ENCODE data around the gene MACROD1. TPM values are rescaled to one million over a fixed set of nuclear protein-coding genes. Genes with fewer than 3 reads are reported as not detected.

Gene MACROD1
- total and polyA plus RNA-seq, 7 donors = 14.2 to 33.9 (median 23.3) TPM

GRCh38 chr11:64204464-64204989, 38.6 kb upstream of the MACROD1 start:
- Histone ChIP-seq H3K9me3 (no peaks in the 10 kb centered on the region), H3K4me3 (no peak overlapping the region), H3K36me3 (peaks cover 29 to 60% (median 39%) of the 10 kb centered on the region in 4 donors), H3K4me1 (peaks cover 0 to 32% (median 18%) of the 10 kb centered on the region in 4 donors), H3K27ac (peak overlapping the region; percentile 17 to 69 (median 52)), H3K27me3 (no peaks in the 10 kb centered on the region)
- peak in 3 of 4 donors; percentile 46 to 82 (median 77) for TF ChIP-seq POLR2AphosphoS5 (IDR thresholded peaks at IDR 0.05)
- peak; percentile 31 to 51 (median 48) for TF ChIP-seq CTCF (IDR thresholded peaks at IDR 0.05)
- TF ChIP-seq POLR2A (IDR thresholded peaks at IDR 0.05) = no peak
- no peak for TF ChIP-seq EP300 (IDR thresholded peaks at IDR 0.05)
- intact Hi-C loops (cut with DNase I) = loop anchor here (1.0 kb wide), 1 partner anchor 100 kb away; no protein-coding TSS in a partner anchor
- peak; percentile 94 for DNase-seq
- 12 to 30% methylated on average over 7 of the region's 7 CpGs for WGBS, 2 donors

GRCh38 chr11:64204080-64204440, 38.1 kb upstream of the MACROD1 start:
- peaks cover 0 to 32% (median 18%) of the 10 kb centered on the region in 4 donors for H3K4me1 ChIP-seq
- intact Hi-C loops (cut with DNase I) = loop anchor here (1.0 kb wide), 1 partner anchor 100 kb away; no protein-coding TSS in a partner anchor
- H3K27ac ChIP-seq = peak overlapping the region in 2 of 4 donors; percentile 25 to 58
- H3K9me3 ChIP-seq = no peaks in the 10 kb centered on the region
- no peak overlapping the region for H3K4me3 ChIP-seq
- peaks cover 30 to 65% (median 41%) of the 10 kb centered on the region in 4 donors for H3K36me3 ChIP-seq
- TF ChIP-seq CTCF (IDR thresholded peaks at IDR 0.05) (no peak), EP300 (IDR thresholded peaks at IDR 0.05) (no peak), POLR2A (IDR thresholded peaks at IDR 0.05) (no peak), POLR2AphosphoS5 (IDR thresholded peaks at IDR 0.05) (no peak)
- DNase-seq = no peak
- no peaks in the 10 kb centered on the region for H3K27me3 ChIP-seq
- whole genome bisulfite sequencing, 2 donors = 77 to 84% methylated on average over 16 of the region's 16 CpGs

- peak overlapping the region in 2 of 4 donors; percentile 25 to 58 for H3K27ac ChIP-seq
- intact Hi-C loops (cut with DNase I) = loop anchor here (1.0 kb wide), 1 partner anchor 101 kb away; no protein-coding TSS in a partner anchor
- no peak overlapping the region for H3K4me3 ChIP-seq
- TF ChIP-seq POLR2A (IDR thresholded peaks at IDR 0.05) (no peak), CTCF (IDR thresholded peaks at IDR 0.05) (no peak), EP300 (IDR thresholded peaks at IDR 0.05) (no peak), POLR2AphosphoS5 (IDR thresholded peaks at IDR 0.05) (no peak)
- H3K27me3 ChIP-seq = no peaks in the 10 kb centered on the region
- no peak for DNase-seq
- H3K36me3 ChIP-seq = peaks cover 35 to 70% (median 45%) of the 10 kb centered on the region in 4 donors
- WGBS, 2 donors = 92 to 93% methylated on average over 27 of the region's 27 CpGs
- H3K9me3 ChIP-seq = no peaks in the 10 kb centered on the region
- peaks cover 0 to 30% (median 18%) of the 10 kb centered on the region in 4 donors for H3K4me1 ChIP-seq
Observed at GRCh38 chr11:64203421-64204079, 37.6 kb upstream of the MACROD1 start.

- Histone ChIP-seq H3K36me3 (peaks cover 38 to 76% (median 51%) of the 10 kb centered on the region in 4 donors), H3K9me3 (no peaks in the 10 kb centered on the region), H3K4me3 (no peak overlapping the region), H3K27ac (no peak overlapping the region), H3K27me3 (no peaks in the 10 kb centered on the region), H3K4me1 (peaks cover 0 to 25% (median 13%) of the 10 kb centered on the region in 4 donors)
- no peak for DNase-seq
- 95 to 98% methylated on average over 9 of the region's 9 CpGs for WGBS, 2 donors
- intact Hi-C loops (cut with DNase I) = no loop called here
- TF ChIP-seq EP300 (IDR thresholded peaks at IDR 0.05) (no peak), POLR2A (IDR thresholded peaks at IDR 0.05) (no peak), POLR2AphosphoS5 (IDR thresholded peaks at IDR 0.05) (no peak), CTCF (IDR thresholded peaks at IDR 0.05) (no peak)
Observed at GRCh38 chr11:64202992-64203391, 37.1 kb upstream of the MACROD1 start.
